ENCODE measurements around the gene TTC9B.
"Not testable (repeated sequence)": the region's sequence is repeated elsewhere in the genome, so short reads cannot be mapped to it uniquely, and the experiment has no call there.

Gene TTC9B

DNA sequence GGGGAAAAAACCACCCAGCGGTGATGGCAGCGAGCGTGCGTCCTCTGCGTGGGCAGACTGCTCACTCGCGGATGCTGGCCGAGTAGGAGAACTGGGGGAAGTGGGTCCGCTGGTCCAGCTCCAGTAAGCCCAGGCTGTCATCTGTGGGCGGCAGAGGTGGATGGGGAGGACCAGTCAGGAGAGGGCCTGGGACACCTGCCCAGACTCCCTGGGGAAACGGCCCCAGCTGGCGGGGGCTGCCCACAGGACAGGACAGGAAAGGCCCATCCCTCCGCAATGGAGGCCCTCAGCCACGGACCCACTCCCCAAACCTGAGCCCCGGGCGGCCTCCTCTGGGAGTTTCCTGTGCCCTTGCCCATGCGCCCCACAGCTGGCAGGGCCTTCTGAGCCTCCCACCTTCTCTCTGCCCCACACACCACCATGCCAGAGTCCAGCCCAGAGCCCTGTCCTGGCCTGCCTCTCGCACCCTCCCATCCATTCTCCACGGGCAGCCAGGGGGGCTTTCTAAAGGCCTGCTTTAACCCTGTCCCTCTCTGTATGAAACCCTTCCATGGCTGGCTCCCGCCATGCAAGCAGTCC lies 15.7 kb upstream of the TTC9B start:
- DNase-seq (ENCODE audit: low read depth in 2 of 2, low spot score in 1 of 2): no peak

DNA sequence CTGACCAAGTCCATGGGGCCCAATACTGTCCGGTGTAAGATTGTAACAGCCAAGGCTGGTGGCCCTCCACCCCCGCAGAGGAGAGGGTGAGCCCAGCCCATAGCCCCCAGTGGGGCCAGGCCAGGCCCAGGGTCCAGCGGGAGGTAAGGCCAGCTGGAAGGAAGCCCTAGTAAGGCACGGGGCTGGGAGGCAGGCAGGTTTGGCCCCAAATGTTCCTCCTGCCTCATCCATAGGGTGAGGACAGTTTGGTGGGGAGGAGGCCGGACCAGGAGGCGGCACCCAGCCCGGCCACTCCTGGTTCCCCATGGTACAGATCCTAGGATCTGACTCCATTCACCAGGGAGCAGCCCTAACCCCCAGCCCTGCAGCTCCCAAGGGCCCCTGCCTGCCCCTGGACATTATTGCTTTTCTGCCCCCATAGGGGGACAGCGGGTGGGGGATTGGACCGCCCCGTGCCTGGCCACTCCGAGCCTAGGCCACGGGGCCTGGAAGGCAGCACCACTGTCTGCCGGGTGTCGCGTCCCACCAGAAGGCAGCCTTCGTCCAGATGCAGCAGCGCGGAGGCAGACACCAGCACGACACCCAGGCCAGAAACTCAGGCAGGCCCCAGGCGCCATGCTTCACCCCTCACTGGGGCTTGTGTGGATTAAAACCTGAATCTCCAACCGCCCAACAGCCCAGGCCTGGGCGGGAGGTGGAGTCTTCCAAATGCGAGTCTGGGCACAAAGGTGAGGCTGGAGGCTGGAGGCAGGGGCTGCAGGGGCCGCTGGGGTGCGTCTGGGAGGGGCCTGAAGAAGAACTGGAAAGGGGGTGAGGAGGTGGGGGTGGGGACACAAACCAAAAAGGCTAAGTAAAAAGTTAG lies 15.0 kb upstream of the TTC9B start:
- DNase-seq (ENCODE audit: low read depth in 2 of 2, low spot score in 1 of 2): no peak

GRCh38 chr19:40232479-40232878 lies 14.3 kb upstream of the TTC9B start:
- DNase-seq (ENCODE audit: low read depth in 2 of 2, low spot score in 1 of 2): no peak

GRCh38 chr19:40231544-40232424 lies 13.6 kb upstream of the TTC9B start:
- DNase-seq (ENCODE audit: low read depth in 2 of 2, low spot score in 1 of 2): no peak

GRCh38 chr19:40231057-40231456 lies 12.9 kb upstream of the TTC9B start:
- DNase-seq (ENCODE audit: low read depth in 2 of 2, low spot score in 1 of 2): no peak

- no peak for DNase-seq (ENCODE audit: low read depth in 2 of 2, low spot score in 1 of 2)
These were observed 11.8 kb upstream of the TTC9B start for GRCh38 chr19:40229926-40230417.

DNA sequence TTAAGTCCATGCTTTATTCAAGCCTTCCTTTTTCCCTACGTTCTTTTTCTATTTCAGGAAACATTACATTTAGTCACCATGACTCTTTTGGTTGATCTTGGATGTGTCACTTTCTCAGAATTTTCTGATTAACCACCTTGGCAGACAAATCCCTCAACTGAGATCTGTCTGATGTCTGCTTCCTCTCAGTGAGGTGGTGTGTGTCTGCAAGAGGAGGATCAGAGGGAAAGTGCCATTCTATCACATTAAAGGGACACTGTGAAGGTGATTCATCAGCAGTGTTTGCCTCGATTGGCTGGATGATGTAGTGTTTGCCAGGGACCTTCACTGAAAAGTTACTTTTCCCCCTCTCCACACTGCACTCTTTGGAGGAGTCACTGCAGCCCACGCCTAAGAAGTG lies 11.3 kb upstream of the TTC9B start:
- no peak for DNase-seq (ENCODE audit: low read depth in 2 of 2, low spot score in 1 of 2)

DNA sequence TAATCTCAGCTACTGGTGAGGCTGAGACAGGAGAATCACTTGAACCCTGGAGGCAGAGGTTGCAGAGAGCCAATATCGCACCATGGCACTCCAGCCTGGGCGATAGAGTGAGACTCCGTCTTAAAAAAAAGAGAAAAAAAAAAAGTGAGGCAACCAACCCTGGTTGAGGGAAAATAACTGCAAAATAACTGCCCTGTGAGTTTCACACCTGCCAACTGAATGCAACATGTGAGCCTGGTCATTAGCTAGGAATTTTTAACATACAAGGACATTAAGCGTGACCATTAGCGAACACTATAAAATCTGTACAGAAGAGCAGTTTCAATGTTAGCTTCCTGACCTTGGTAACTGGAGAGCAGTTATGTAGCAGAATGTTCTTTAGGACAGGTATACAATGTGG lies 10.7 kb upstream of the TTC9B start:
- DNase-seq (ENCODE audit: low read depth in 2 of 2, low spot score in 1 of 2): no peak

DNA sequence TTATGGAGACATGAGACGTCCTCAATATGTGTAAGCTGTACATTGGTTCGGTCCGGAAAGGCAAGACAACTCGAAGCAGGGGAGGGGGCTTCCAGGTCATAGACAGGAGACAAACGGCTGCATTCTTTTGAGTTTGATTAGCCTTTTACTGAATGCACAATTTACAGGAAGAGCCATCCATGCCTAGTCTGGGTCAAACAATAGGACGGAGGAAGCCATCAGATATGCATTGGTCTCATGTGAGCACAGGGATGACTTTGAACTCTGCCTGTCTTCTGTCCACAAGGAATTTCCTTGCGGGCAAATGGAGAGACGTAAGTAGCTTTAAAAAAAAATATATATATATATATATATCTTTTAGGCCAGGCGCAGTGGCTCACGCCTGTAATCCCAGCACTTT lies 10.2 kb upstream of the TTC9B start:
- DNase-seq (ENCODE audit: low read depth in 2 of 2, low spot score in 1 of 2): no peak

DNA sequence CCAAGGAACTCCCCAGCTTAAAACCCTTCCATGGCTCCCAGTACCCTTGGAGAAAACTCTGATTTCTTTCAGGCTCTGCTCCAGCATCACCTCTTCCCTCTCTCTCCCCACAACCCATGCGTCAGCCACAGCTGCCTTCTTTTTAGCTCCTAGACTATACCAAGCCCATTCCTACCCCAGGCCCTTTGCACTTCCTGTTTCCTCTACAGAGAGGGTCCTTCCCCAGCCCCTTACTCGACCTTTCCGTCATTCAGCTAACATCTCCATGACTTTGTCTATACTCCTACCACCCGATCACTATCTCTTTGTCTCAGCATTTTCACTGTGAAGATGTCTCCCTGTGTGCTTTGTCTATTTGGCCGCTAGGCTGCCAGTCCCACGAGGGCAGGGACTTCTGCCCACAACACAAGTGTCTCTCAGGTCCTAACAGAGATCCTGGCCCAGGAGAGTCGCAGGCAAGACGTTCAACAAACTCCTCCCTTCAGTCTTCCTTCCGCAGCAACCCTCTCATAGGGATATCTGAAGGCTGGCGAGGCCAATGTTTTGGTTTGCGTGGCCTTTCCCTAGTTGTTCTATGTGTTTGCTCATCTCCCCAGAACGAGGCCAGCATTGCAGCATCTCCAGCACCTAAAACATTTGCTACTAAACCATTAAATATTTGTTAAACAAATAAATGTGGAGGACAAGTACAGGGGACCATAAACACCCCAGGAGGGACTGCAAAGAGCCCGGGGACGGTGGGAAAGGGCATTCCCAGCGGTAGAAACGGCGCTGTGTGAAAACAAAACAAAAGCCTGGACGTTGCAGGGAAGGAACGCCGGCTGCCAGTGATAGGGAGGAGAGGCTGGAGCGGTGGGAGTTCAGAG lies 7.5 kb upstream of the TTC9B start:
- no peak for DNase-seq (ENCODE audit: low read depth in 2 of 2, low spot score in 1 of 2)

DNA sequence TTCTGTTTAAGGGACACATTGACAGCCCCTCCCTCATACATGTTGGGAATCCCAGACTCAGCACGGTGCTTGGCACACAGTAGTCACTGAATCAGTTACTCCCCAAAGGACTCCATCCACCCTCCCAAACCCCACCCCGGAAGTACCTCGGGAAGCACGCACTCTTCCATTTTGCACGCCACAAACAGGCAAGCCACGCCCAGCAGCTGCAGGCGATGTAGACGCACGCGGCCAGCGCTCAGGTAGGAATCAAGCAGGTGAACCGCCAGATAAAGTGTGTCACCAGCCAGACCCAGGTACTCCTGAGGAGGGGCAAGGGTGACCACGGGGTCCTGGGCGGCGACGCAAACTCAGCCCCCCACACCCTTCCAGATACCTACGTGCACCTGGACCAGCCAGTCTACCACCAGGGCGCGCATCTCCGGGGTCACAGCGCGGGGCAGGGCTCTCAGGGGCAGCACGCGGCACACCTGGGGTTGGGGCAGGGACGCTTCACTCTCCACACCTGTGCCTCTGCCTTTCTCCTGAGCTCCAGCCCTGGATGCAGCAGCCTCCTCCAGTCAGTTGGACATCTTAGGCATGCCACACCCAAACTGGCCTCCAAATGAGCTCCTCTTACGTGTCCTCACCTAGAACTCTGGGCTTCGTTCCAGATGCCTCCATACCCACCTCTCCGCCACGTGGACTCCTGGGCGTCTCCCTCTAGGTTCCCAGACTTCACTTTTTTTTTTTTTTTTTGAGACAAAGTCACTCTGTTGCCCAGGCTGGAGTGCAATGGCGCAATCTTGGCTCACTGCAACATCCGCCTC lies 6.4 kb upstream of the TTC9B start:
- DNase-seq (ENCODE audit: low read depth in 2 of 2, low spot score in 1 of 2): no peak

GRCh38 chr19:40223135-40223822 lies 5.1 kb upstream of the TTC9B start:
- DNase-seq (ENCODE audit: low read depth in 2 of 2, low spot score in 1 of 2): no peak

DNA sequence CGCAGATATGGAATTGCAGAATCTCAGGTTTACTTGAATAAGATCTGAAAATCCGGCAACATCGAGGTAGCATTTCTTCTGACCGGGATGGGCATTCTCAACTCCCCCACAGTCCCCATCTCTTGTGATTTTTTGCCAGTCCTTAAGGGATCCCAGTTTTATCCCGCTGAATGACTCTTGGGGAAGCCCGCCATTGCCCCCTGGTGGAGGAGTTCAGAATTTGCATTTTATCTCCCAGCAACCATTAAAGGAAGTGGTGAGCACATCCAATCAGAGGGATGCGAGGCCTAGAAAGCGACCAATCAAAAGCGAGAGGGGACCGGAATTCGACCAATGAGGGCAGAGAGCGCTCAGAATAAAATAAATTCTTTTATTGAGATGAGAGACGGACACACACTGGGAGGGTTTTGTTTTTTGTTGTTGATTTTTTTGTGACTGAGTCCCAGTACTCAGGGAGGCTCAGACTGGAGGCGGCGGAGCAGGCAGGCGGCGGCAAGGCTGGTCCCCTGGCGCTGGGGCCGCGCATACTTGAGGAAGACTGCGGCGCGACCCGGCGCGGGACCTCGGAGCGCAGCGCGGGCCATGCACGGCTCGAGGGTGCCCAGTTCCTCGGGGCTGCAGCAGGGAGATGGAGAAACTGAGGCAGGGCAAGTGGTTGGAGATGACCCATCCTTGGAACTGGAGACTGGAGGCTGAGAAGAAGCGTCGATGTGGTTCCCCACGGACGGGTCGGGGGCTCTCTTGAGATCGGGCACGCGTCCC lies 3.9 kb upstream of the TTC9B start:
- DNase-seq (ENCODE audit: low read depth in 2 of 2, low spot score in 1 of 2): peak; percentile 42 to 49

GRCh38 chr19:40220674-40221073 lies 2.5 kb upstream of the TTC9B start:
- no peak for DNase-seq (ENCODE audit: low read depth in 2 of 2, low spot score in 1 of 2)

DNA sequence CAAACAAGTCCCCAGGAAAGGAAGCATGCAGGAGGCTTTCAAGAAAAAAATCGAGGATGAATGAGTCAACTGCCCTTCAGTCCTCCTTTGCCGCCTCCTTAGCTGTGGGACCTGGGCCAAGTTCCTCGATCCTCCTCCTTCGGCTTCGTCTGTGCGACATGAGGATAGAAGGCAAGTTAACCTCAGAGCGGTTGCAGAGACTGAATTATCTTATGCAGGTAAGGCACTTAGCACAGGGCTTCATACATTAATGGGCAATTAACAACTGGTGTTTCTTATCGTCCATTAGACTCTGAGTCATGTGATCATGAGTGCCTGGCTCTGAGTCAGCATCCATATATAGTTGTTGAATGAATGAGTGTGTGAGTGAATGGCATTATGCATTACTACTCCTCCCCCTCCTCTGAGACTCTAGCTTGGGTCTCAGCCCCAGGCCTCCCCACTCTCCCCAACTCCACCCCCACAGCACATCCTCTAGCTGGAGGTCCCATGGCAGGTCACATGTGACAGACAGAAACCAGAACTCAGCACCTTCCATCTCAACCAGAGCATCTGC lies 1.6 kb upstream of the TTC9B start:
- no peak for DNase-seq (ENCODE audit: low read depth in 2 of 2, low spot score in 1 of 2)

DNA sequence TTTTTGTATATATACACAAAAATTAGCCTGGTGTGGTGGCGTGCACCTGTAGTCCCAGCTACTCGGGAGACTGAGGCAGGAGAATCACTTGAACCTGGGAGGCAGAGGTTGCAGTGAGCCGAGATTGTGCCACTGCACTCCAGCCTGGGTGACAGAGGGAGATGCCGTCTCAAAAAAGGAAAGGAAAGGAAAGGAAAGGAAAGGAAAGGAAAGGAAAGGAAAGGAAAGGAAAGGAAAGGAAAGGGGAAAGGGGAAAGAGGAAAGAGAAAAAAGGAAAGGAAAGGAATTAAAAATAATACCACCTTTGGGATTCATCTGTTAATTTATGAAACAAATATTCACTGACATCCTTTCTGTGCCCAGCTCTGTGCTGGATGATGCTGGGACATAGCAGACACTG lies 845 bp upstream of the TTC9B start:
- DNase-seq (ENCODE audit: low read depth in 2 of 2, low spot score in 1 of 2): not testable (repeated sequence)

- DNase-seq (ENCODE audit: low read depth in 2 of 2, low spot score in 1 of 2): no peak
These were observed 965 bp downstream of the TTC9B start for GRCh38 chr19:40217027-40217810.

- no peak for DNase-seq (ENCODE audit: low read depth in 2 of 2, low spot score in 1 of 2)
These were observed 1.5 kb downstream of the TTC9B start for GRCh38 chr19:40216777-40217026.

Data from stimulated activated CD8-positive, alpha-beta memory T cell treated with anti-CD3 and anti-CD28 coated beads, Interleukin-4, amount 100 ng/mL, for 4 hours (primary cell).